HepG2 (cell line): ENCODE measurements around the gene SLC25A18. TPM values are rescaled to one million over a fixed set of nuclear protein-coding genes. Genes with fewer than 3 reads are reported as not detected.
A peak's percentile ranks its signal among the peaks of the same experiment; 100 is the strongest.

Source experiments
- ADNP ChIP-seq: sonication (generic); formaldehyde crosslinking; IDR thresholded peaks from 2 replicates; pipeline ENCODE4 v1.4.0; 2020; ENCODE audit warnings: missing genetic modification reagents
- CCDC6 ChIP-seq: sonication (generic); formaldehyde crosslinking; IDR thresholded peaks from 2 replicates; pipeline ENCODE4 v1.8.1; 2022; ENCODE audit warnings: mild to moderate bottlenecking, missing genetic modification reagents, moderate library complexity
- GABPA ChIP-seq, 2 experiments: IDR thresholded peaks; 2 replicates each; pipeline ENCODE4 v1.6.1; 2011 to 2016; ENCODE audit warnings: low read depth in 2 of 2, low read length in 1 of 2, missing biosample characterization in 1 of 2, missing genetic modification characterization in 1 of 2
- GFI1 ChIP-seq: sonication (generic); formaldehyde crosslinking; IDR thresholded peaks from 2 replicates; pipeline ENCODE4 v1.5.0; 2020; ENCODE audit warnings: missing genetic modification reagents, mild to moderate bottlenecking, borderline replicate concordance
- KLF11 ChIP-seq: IDR thresholded peaks from 2 replicates; pipeline ENCODE4 v1.6.1; 2016; ENCODE audit warnings: missing compliant biosample characterization
- SNAI1 ChIP-seq: sonication (generic); formaldehyde crosslinking; IDR thresholded peaks from 2 replicates; pipeline ENCODE4 v1.5.0; 2020; ENCODE audit warnings: mild to moderate bottlenecking, missing genetic modification reagents, borderline replicate concordance
- TAF15 ChIP-seq: fragments of 200-400 bp; formaldehyde crosslinking; IDR thresholded peaks from one replicate; pipeline ENCODE4 v1.6.1; 2018; ENCODE audit warnings: mild to moderate bottlenecking, low read depth, low read length; ENCODE audit not compliant: poor library complexity, severe bottlenecking
- TEAD3 ChIP-seq: optimal IDR thresholded peaks from 2 replicates; pipeline ENCODE3; 2016; ENCODE audit warnings: borderline replicate concordance
- ZNF34 ChIP-seq: sonication (generic); formaldehyde crosslinking; IDR thresholded peaks from 2 replicates; pipeline ENCODE4 v1.4.0; 2020; ENCODE audit warnings: mild to moderate bottlenecking, missing genetic modification reagents, borderline replicate concordance
- ZNF451 ChIP-seq: sonication (generic); formaldehyde crosslinking; IDR thresholded peaks from 2 replicates; pipeline ENCODE4 v1.5.0; 2020; ENCODE audit warnings: mild to moderate bottlenecking, missing genetic modification reagents
- ZNF644 ChIP-seq: IDR thresholded peaks from 2 replicates; pipeline ENCODE4 v1.6.1; 2016; ENCODE audit warnings: low read depth
- ZNF776 ChIP-seq: sonication (generic); formaldehyde crosslinking; IDR thresholded peaks from 2 replicates; pipeline ENCODE4 v1.4.0; 2020; ENCODE audit warnings: mild to moderate bottlenecking, missing genetic modification reagents
- ZSCAN12 ChIP-seq: sonication (generic); formaldehyde crosslinking; IDR thresholded peaks from 2 replicates; pipeline ENCODE4 v1.9.0; 2021; ENCODE audit warnings: mild to moderate bottlenecking, missing genetic modification reagents
- polyA plus RNA-seq, 8 experiments: library from polyadenylated mRNA; depleted of rRNA in 3 of 8; stranded (reverse) in 7 of 8; unstranded in 1 of 8; fragments of >200 nt; fragmentation: Illumina TruSeq in 4 of 8; extraction: Trizol in 4 of 8; gene quantifications; 2 replicates each; pipeline versions ENCODE4 v1.2.1 to v1.2.3, GENCODE V29; 2011 to 2016; ENCODE audit warnings: low read depth in 4 of 8, missing spikeins in 1 of 8, mixed read lengths in 1 of 8; ENCODE audit not compliant: insufficient read depth in 1 of 8
- total RNA-seq, 5 experiments: library from RNA; depleted of rRNA; stranded (reverse); fragments of >200 nt; fragmentation: Illumina TruSeq; extraction: Trizol; gene quantifications; 2 replicates each; pipeline ENCODE4 v1.2.3, GENCODE V29; 2016; ENCODE audit warnings: low read depth in 1 of 5
- TF ChIP-seq, protein P1 (sequence below): sonication (generic); formaldehyde crosslinking; IDR thresholded peaks from 2 replicates; pipeline ENCODE4 v1.9.0; 2021; ENCODE audit warnings: missing genetic modification reagents, borderline replicate concordance
- TF ChIP-seq, protein P2 (sequence below), 2 experiments: fragments of 450-650 bp in 1 of 2; sonication (generic) in 1 of 2; formaldehyde crosslinking; IDR thresholded peaks; 2 replicates each; pipeline versions ENCODE4 v1.5.0 to v1.8.0; 2020 to 2022; ENCODE audit warnings: mild to moderate bottlenecking in 1 of 2, missing genetic modification reagents in 1 of 2
- TF ChIP-seq, protein P3 (sequence below): sonication (generic); formaldehyde crosslinking; IDR thresholded peaks from 2 replicates; pipeline ENCODE4 v1.4.0; 2020; ENCODE audit warnings: missing genetic modification reagents
- TF ChIP-seq, protein P4 (sequence below): sonication (generic); formaldehyde crosslinking; IDR thresholded peaks from 2 replicates; pipeline ENCODE4 v1.4.0; 2020; ENCODE audit warnings: low read depth, mild to moderate bottlenecking, missing genetic modification reagents
- TF ChIP-seq, protein P5 (sequence below): sonication (generic); formaldehyde crosslinking; IDR thresholded peaks from 2 replicates; pipeline ENCODE4 v1.4.0; 2020; ENCODE audit warnings: mild to moderate bottlenecking, missing genetic modification reagents
- TF ChIP-seq, protein P6 (sequence below): sonication (generic); formaldehyde crosslinking; IDR thresholded peaks from 2 replicates; pipeline ENCODE4 v1.4.0; 2020; ENCODE audit warnings: missing genetic modification reagents, borderline replicate concordance

The SLC25A18 gene
- total and polyA plus RNA-seq, 2 of the 13 experiments (the other 11 are each of a cell fraction or from before 2014, with no cell fraction given): 0.28 to 0.75 TPM

DNA sequence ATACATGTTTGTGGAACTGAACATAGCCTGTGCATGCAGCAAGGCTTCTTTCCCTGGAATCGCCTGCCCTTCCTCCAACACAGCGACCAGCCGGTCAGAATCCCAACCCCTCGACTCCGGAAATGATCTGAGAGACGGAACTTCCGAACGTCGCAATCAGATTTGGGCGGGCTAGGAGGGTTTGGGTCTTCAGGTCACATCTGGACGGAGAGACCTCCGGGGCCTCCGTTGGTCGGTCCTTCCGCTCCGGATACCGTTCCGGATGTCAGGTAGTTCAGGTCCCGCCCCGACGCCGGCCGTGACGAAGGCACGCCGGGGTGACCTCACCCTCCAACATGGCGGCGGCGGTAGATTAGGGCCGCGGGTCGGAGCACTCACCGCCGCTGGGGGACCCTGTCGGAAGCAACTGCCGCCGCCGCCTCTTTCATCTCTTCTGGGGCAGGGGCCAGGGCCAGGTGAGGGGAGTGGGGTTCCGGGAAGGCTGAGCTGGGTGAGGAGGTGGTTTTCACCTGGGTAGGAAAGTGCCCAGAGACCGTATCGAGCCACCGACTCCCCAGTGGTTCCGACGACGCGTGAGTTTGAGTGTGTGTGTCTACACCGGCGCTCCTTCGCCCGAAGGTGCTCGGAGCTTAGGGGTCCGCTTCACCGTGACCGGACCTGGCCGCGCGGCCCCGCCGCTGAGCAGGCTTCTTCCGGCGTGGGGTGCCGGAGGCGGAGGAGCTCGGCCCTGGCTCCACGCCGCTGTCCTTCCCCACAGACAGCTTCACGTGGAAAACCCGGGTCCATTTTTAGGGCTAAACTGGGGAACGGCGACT is 75.3 kb downstream of the SLC25A18 start, which contains the start of gene BCL2L13 (continued):
- TF ChIP-seq, protein P1, sequence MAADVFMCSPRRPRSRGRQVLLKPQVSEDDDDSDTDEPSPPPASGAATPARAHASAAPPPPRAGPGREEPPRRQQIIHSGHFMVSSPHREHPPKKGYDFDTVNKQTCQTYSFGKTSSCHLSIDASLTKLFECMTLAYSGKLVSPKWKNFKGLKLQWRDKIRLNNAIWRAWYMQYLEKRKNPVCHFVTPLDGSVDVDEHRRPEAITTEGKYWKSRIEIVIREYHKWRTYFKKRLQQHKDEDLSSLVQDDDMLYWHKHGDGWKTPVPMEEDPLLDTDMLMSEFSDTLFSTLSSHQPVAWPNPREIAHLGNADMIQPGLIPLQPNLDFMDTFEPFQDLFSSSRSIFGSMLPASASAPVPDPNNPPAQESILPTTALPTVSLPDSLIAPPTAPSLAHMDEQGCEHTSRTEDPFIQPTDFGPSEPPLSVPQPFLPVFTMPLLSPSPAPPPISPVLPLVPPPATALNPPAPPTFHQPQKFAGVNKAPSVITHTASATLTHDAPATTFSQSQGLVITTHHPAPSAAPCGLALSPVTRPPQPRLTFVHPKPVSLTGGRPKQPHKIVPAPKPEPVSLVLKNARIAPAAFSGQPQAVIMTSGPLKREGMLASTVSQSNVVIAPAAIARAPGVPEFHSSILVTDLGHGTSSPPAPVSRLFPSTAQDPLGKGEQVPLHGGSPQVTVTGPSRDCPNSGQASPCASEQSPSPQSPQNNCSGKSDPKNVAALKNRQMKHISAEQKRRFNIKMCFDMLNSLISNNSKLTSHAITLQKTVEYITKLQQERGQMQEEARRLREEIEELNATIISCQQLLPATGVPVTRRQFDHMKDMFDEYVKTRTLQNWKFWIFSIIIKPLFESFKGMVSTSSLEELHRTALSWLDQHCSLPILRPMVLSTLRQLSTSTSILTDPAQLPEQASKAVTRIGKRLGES (CRISPR knock-in tag): 0 out of 2 replicates have a peak, but pooled peaks have one; percentile 11
- TF ChIP-seq SNAI1 (CRISPR knock-in tag) (peak; percentile 44; the same call in 1 of the 2 replicates), CCDC6 (CRISPR knock-in tag) (peak; percentile 95), ZSCAN12 (CRISPR knock-in tag) (0 out of 2 replicates have a peak, but pooled peaks have one; percentile 38), ZNF451 (no peak), GFI1 (no peak), TAF15 (peak; percentile 41), ZNF34 (no peak), GABPA (IDR thresholded peaks at IDR 0.05; ENCODE audit: low read depth, low read length) (peak; percentile 77), GABPA (CRISPR knock-in tag; IDR thresholded peaks at IDR 0.05; ENCODE audit: low read depth) (peak; percentile 93), TEAD3 (CRISPR knock-in tag) (peak; percentile 22), ZNF644 (CRISPR knock-in tag) (no peak), ADNP (CRISPR knock-in tag) (no peak), KLF11 (no peak), ZNF776 (no peak; the same call in 1 of the 2 replicates)
- TF ChIP-seq, protein P2, sequence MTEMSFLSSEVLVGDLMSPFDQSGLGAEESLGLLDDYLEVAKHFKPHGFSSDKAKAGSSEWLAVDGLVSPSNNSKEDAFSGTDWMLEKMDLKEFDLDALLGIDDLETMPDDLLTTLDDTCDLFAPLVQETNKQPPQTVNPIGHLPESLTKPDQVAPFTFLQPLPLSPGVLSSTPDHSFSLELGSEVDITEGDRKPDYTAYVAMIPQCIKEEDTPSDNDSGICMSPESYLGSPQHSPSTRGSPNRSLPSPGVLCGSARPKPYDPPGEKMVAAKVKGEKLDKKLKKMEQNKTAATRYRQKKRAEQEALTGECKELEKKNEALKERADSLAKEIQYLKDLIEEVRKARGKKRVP (CRISPR knock-in tag; IDR thresholded peaks at IDR 0.05): peak in 1 of 2 experiments; percentile 45; a peak in 1 of 4 replicates
- TF ChIP-seq, protein P3, sequence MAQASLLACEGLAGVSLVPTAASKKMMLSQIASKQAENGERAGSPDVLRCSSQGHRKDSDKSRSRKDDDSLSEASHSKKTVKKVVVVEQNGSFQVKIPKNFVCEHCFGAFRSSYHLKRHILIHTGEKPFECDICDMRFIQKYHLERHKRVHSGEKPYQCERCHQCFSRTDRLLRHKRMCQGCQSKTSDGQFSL (CRISPR knock-in tag): no peak
- TF ChIP-seq, protein P4, sequence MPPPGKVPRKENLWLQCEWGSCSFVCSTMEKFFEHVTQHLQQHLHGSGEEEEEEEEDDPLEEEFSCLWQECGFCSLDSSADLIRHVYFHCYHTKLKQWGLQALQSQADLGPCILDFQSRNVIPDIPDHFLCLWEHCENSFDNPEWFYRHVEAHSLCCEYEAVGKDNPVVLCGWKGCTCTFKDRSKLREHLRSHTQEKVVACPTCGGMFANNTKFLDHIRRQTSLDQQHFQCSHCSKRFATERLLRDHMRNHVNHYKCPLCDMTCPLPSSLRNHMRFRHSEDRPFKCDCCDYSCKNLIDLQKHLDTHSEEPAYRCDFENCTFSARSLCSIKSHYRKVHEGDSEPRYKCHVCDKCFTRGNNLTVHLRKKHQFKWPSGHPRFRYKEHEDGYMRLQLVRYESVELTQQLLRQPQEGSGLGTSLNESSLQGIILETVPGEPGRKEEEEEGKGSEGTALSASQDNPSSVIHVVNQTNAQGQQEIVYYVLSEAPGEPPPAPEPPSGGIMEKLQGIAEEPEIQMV: no peak
- TF ChIP-seq, protein P5, sequence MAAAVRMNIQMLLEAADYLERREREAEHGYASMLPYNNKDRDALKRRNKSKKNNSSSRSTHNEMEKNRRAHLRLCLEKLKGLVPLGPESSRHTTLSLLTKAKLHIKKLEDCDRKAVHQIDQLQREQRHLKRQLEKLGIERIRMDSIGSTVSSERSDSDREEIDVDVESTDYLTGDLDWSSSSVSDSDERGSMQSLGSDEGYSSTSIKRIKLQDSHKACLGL: no peak; the same call in 1 of the 2 replicates
- TF ChIP-seq, protein P6, sequence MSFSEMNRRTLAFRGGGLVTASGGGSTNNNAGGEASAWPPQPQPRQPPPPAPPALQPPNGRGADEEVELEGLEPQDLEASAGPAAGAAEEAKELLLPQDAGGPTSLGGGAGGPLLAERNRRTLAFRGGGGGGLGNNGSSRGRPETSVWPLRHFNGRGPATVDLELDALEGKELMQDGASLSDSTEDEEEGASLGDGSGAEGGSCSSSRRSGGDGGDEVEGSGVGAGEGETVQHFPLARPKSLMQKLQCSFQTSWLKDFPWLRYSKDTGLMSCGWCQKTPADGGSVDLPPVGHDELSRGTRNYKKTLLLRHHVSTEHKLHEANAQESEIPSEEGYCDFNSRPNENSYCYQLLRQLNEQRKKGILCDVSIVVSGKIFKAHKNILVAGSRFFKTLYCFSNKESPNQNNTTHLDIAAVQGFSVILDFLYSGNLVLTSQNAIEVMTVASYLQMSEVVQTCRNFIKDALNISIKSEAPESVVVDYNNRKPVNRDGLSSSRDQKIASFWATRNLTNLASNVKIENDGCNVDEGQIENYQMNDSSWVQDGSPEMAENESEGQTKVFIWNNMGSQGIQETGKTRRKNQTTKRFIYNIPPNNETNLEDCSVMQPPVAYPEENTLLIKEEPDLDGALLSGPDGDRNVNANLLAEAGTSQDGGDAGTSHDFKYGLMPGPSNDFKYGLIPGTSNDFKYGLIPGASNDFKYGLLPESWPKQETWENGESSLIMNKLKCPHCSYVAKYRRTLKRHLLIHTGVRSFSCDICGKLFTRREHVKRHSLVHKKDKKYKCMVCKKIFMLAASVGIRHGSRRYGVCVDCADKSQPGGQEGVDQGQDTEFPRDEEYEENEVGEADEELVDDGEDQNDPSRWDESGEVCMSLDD (CRISPR knock-in tag): no peak
